Nucleus accumbens (tissue), 56 donors: Measurements from ENCODE around the gene SLC9A3.
"Not testable (repeated sequence)": the region's sequence is repeated elsewhere in the genome, so short reads cannot be mapped to it uniquely, and the experiment has no call there.

Experiments
- DNase-seq, 56 donors: peaks; one replicate each; lab custom pipeline; 2025; lab: John Stamatoyannopoulos, UW

Gene SLC9A3

GRCh38 chr5:524234-524972 is at the start of gene SLC9A3:
Gene SLC9A3, minus strand, starts transcription at chr5:524449.
- peak in 1 of 56 donors; percentile 34 for DNase-seq

GRCh38 chr5:573976-574375 is 49.7 kb upstream of the SLC9A3 start:
- no peak for DNase-seq

- DNase-seq, result no peak
Measured at GRCh38 chr5:573206-573605, 49.0 kb upstream of the SLC9A3 start.

GRCh38 chr5:572398-573019 is 48.3 kb upstream of the SLC9A3 start:
- DNase-seq, result no peak

GRCh38 chr5:571791-572190 is 47.5 kb upstream of the SLC9A3 start:
- DNase-seq, result no peak

- no peak for DNase-seq
Measured at GRCh38 chr5:570886-571285, 46.6 kb upstream of the SLC9A3 start.

- DNase-seq, result no peak
Measured at GRCh38 chr5:570446-570845, 46.2 kb upstream of the SLC9A3 start.

GRCh38 chr5:569868-570361 is 45.7 kb upstream of the SLC9A3 start:
- DNase-seq, result no peak

- no peak for DNase-seq
Measured at GRCh38 chr5:569358-569867, 45.2 kb upstream of the SLC9A3 start.

- DNase-seq, result no peak
Measured at GRCh38 chr5:568809-569208, 44.6 kb upstream of the SLC9A3 start.

GRCh38 chr5:568061-568781 is 44.0 kb upstream of the SLC9A3 start:
- DNase-seq, result no peak

GRCh38 chr5:567664-568060 is 43.4 kb upstream of the SLC9A3 start:
- DNase-seq, result no peak

GRCh38 chr5:566636-567309 is 42.5 kb upstream of the SLC9A3 start:
- no peak for DNase-seq

- no peak for DNase-seq
Measured at GRCh38 chr5:565782-566440, 41.7 kb upstream of the SLC9A3 start.

GRCh38 chr5:561408-561807 is 37.2 kb upstream of the SLC9A3 start:
- DNase-seq, result no peak

- DNase-seq, result no peak
Measured at GRCh38 chr5:560792-561166, 36.5 kb upstream of the SLC9A3 start.

GRCh38 chr5:558871-559503 is 34.7 kb upstream of the SLC9A3 start:
- no peak for DNase-seq

- no peak for DNase-seq
Measured at GRCh38 chr5:558326-558725, 34.1 kb upstream of the SLC9A3 start.

- DNase-seq, result not testable (repeated sequence)
Measured at GRCh38 chr5:557917-558316, 33.7 kb upstream of the SLC9A3 start.
